DOHH2 (cell line): ENCODE data around the gene DOCK11.

Experiments
- H3F3A ChIP-seq: fragments of 200-600 bp; sonication (generic), shearing (Covaris generic); 2 replicates; pipeline ENCODE4 v1.6.0; 2016; ENCODE audit warnings: antibody characterized with exemption, mild to moderate bottlenecking; ENCODE audit not compliant: control insufficient read depth, insufficient read depth
- H3K27ac ChIP-seq: fragments of 200-600 bp; sonication (generic); 2 replicates; pipeline ENCODE4 v1.5.1; 2014; ENCODE audit warnings: low read depth, mild to moderate bottlenecking, low read length, moderate library complexity
- H3K27me3 ChIP-seq: fragments of 200-600 bp; sonication (generic); 2 replicates; pipeline ENCODE4 v1.6.1; 2014; ENCODE audit warnings: mild to moderate bottlenecking, low read length, mixed read lengths; ENCODE audit not compliant: control insufficient read depth
- H3K36me3 ChIP-seq: fragments of 200-600 bp; sonication (generic); 2 replicates; pipeline ENCODE4 v1.6.1; 2014; ENCODE audit warnings: mild to moderate bottlenecking, low read length, moderate library complexity, mixed read lengths; ENCODE audit not compliant: control insufficient read depth
- H3K4me1 ChIP-seq: fragments of 200-600 bp; sonication (generic); 2 replicates; pipeline ENCODE4 v1.6.1; 2014; ENCODE audit warnings: mild to moderate bottlenecking, low read length, mixed read lengths; ENCODE audit not compliant: control insufficient read depth
- H3K4me2 ChIP-seq: fragments of 200-600 bp; sonication (generic); 2 replicates; pipeline ENCODE4 v1.6.0; 2014; ENCODE audit warnings: mild to moderate bottlenecking, low read length, moderate library complexity
- H3K4me3 ChIP-seq: fragments of 200-600 bp; sonication (generic); 2 replicates; pipeline ENCODE4 v1.5.1; 2014; ENCODE audit warnings: mild to moderate bottlenecking, low read length, mixed read lengths
- H3K79me2 ChIP-seq: fragments of 200-600 bp; sonication (generic); 2 replicates; pipeline ENCODE4 v1.6.1; 2014; ENCODE audit warnings: mild to moderate bottlenecking, low read length, mixed read lengths; ENCODE audit not compliant: control insufficient read depth
- H3K9me2 ChIP-seq: fragments of 200-600 bp; sonication (generic); replicated peaks from 2 replicates; pipeline ENCODE4 v1.6.1; 2014; ENCODE audit warnings: mild to moderate bottlenecking, low read length, mixed read lengths; ENCODE audit not compliant: control insufficient read depth
- H3K9me3 ChIP-seq: fragments of 200-600 bp; sonication (generic); 2 replicates; pipeline ENCODE4 v1.6.1; 2014; ENCODE audit warnings: antibody characterized with exemption, low read length, mixed read lengths; ENCODE audit not compliant: control insufficient read depth, insufficient read depth
- H4K20me1 ChIP-seq: fragments of 200-600 bp; sonication (generic); 2 replicates; pipeline ENCODE4 v1.6.0; 2014; ENCODE audit warnings: low read depth, mild to moderate bottlenecking, antibody characterized with exemption, low read length, moderate library complexity; ENCODE audit not compliant: control insufficient read depth, insufficient read depth
- EZH2phosphoT487 ChIP-seq: fragments of 200-600 bp; sonication (generic); IDR thresholded peaks from 2 replicates; pipeline ENCODE4 v1.6.1; 2017; ENCODE audit warnings: borderline replicate concordance, mild to moderate bottlenecking, antibody characterized with exemption, low read length, moderate library complexity, mixed read lengths
- TF ChIP-seq, protein P1 (sequence below): fragments of 200-600 bp; sonication (generic); IDR thresholded peaks from one replicate; pipeline ENCODE4 v1.5.1; 2014; ENCODE audit warnings: antibody characterized with exemption, mild to moderate bottlenecking, low read depth, low read length; ENCODE audit not compliant: poor library complexity, severe bottlenecking

Gene DOCK11

DNA sequence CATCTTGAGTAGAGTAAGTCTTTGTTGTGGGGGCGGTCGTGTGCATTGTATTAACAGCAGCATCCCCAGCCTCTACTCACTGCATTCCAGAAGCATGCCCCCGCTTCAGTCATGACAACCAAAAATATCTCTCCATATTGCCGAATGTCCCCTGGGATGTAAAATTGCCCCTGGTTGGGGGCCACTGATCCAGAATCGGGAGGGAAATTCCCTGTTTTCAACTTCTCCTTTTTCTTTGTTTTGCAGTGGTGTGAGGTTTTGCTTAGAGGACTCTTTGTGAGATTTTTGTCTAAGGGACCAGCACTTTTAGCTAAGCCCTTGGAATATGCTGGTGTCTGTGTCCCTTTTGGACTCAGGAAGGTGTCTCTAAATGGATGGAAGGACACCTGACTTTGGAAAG, 228.8 kb downstream of the DOCK11 start:
- no peaks in the 10 kb centered on the region for H4K20me1 ChIP-seq
- no peak overlapping the region for H3K4me3 ChIP-seq
- no peak overlapping the region for H3K4me2 ChIP-seq
- TF ChIP-seq, protein P1, sequence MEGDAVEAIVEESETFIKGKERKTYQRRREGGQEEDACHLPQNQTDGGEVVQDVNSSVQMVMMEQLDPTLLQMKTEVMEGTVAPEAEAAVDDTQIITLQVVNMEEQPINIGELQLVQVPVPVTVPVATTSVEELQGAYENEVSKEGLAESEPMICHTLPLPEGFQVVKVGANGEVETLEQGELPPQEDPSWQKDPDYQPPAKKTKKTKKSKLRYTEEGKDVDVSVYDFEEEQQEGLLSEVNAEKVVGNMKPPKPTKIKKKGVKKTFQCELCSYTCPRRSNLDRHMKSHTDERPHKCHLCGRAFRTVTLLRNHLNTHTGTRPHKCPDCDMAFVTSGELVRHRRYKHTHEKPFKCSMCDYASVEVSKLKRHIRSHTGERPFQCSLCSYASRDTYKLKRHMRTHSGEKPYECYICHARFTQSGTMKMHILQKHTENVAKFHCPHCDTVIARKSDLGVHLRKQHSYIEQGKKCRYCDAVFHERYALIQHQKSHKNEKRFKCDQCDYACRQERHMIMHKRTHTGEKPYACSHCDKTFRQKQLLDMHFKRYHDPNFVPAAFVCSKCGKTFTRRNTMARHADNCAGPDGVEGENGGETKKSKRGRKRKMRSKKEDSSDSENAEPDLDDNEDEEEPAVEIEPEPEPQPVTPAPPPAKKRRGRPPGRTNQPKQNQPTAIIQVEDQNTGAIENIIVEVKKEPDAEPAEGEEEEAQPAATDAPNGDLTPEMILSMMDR: no peak
- TF ChIP-seq EZH2phosphoT487: no peak
- H3K9me2 ChIP-seq: no peaks in the 10 kb centered on the region
- H3K27me3 ChIP-seq: peaks cover 25% of the 10 kb centered on the region
- H3F3A ChIP-seq: no peaks in the 10 kb centered on the region
- H3K79me2 ChIP-seq: no peaks in the 10 kb centered on the region
- H3K27ac ChIP-seq: no peak overlapping the region
- H3K4me1 ChIP-seq: peaks cover 25% of the 10 kb centered on the region
- H3K36me3 ChIP-seq: no peaks in the 10 kb centered on the region
- no peaks in the 10 kb centered on the region for H3K9me3 ChIP-seq

- Histone ChIP-seq H3F3A (no peaks in the 10 kb centered on the region), H3K9me3 (no peaks in the 10 kb centered on the region), H3K79me2 (no peaks in the 10 kb centered on the region), H3K4me2 (no peak overlapping the region), H3K4me3 (no peak overlapping the region), H4K20me1 (no peaks in the 10 kb centered on the region), H3K9me2 (no peaks in the 10 kb centered on the region), H3K36me3 (no peaks in the 10 kb centered on the region), H3K27me3 (peaks cover 25% of the 10 kb centered on the region), H3K4me1 (peaks cover 21% of the 10 kb centered on the region), H3K27ac (no peak overlapping the region)
- no peak for TF ChIP-seq EZH2phosphoT487
- TF ChIP-seq, protein P1: no peak
These were observed 229.2 kb downstream of the DOCK11 start for GRCh38 chrX:118724775-118725174.

- H4K20me1 ChIP-seq: no peaks in the 10 kb centered on the region
- no peaks in the 10 kb centered on the region for H3K9me3 ChIP-seq
- peaks cover 18% of the 10 kb centered on the region for H3K4me1 ChIP-seq
- no peak overlapping the region for H3K4me2 ChIP-seq
- H3K36me3 ChIP-seq: no peaks in the 10 kb centered on the region
- H3K27me3 ChIP-seq: peaks cover 25% of the 10 kb centered on the region
- no peaks in the 10 kb centered on the region for H3F3A ChIP-seq
- H3K4me3 ChIP-seq: no peak overlapping the region
- TF ChIP-seq EZH2phosphoT487: no peak
- TF ChIP-seq, protein P1: no peak
- no peak overlapping the region for H3K27ac ChIP-seq
- no peaks in the 10 kb centered on the region for H3K79me2 ChIP-seq
- H3K9me2 ChIP-seq: no peaks in the 10 kb centered on the region
These were observed 230.8 kb downstream of the DOCK11 start for GRCh38 chrX:118726396-118726795.
